Vagina (tissue), 2 donors: ENCODE measurements around the gene TSEN2.

Source experiments
- POLR2AphosphoS5 ChIP-seq, 2 donors: sonication (generic); formaldehyde crosslinking; IDR thresholded peaks; one replicate each; pipeline ENCODE4 v1.9.0; 2017; ENCODE audit warnings: antibody characterized with exemption in 2 of 2, mild to moderate bottlenecking in 2 of 2, low read depth in 1 of 2; ENCODE audit not compliant: insufficient read depth in 1 of 2
- TF ChIP-seq, protein P1 (sequence below), 3 experiments: fragments of 450-650 bp in 2 of 3; fragments of 200-600 bp in 1 of 3; sonication (generic) in 1 of 3; IDR thresholded peaks; one replicate each; pipeline ENCODE4 v1.5.1; 2017 to 2019; ENCODE audit warnings: antibody characterized with exemption in 3 of 3, mild to moderate bottlenecking in 2 of 3, moderate library complexity in 2 of 3

DNA sequence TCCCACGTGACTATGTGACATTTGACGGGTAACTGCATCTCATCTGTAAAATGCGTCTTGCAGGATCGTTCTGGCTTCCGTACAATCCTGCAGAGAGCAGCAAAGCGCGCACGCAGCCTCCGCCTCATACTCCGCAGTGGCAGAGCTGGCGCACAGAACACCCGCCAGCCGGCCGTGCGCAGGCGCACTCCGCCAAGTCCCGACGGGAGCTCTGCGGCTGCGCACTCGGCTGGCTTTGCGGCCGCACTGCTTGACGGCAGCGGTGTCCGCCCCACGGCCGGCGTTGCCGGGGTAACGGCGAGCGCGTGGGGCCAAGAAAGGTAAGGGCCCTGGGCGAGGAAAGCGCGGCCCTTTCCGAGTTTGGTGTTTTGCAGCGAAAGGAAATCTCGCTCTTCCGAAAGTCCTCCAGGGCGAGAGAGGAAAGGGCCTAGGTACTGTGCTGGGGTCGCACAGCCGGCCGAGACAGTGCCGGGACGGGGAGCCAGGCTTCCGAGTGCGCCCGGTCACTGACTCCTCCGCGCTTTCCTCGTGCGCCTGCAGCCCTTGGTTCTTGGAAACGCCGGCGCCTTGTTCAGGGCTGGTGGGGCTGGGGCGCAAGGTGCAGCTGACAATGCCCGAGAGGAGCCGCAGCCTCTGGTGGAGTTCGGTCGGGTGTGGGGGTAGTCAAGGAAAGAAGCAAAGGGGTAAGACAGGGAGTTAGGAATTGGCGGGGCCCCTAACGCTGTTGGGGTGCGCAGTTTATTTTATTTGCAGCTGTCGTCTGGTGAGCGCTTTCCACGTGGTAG, at the start of gene TSEN2:
- TF ChIP-seq, protein P1, sequence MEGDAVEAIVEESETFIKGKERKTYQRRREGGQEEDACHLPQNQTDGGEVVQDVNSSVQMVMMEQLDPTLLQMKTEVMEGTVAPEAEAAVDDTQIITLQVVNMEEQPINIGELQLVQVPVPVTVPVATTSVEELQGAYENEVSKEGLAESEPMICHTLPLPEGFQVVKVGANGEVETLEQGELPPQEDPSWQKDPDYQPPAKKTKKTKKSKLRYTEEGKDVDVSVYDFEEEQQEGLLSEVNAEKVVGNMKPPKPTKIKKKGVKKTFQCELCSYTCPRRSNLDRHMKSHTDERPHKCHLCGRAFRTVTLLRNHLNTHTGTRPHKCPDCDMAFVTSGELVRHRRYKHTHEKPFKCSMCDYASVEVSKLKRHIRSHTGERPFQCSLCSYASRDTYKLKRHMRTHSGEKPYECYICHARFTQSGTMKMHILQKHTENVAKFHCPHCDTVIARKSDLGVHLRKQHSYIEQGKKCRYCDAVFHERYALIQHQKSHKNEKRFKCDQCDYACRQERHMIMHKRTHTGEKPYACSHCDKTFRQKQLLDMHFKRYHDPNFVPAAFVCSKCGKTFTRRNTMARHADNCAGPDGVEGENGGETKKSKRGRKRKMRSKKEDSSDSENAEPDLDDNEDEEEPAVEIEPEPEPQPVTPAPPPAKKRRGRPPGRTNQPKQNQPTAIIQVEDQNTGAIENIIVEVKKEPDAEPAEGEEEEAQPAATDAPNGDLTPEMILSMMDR (IDR thresholded peaks at IDR 0.05), result peak in 1 of 3 experiments; percentile 47
- peak; percentile 90 to 95 for TF ChIP-seq POLR2AphosphoS5 (IDR thresholded peaks at IDR 0.05; ENCODE audit: insufficient read depth in 1 of 2, low read depth in 1 of 2)
